ENCODE measurements around the gene ATG14.
"Not testable (repeated sequence)": the region's sequence is repeated elsewhere in the genome, so short reads cannot be mapped to it uniquely, and the experiment has no call there.

Gene ATG14

GRCh38 chr14:55347748-55348147 lies 63.9 kb downstream of the ATG14 start:
- no peak for DNase-seq

DNA sequence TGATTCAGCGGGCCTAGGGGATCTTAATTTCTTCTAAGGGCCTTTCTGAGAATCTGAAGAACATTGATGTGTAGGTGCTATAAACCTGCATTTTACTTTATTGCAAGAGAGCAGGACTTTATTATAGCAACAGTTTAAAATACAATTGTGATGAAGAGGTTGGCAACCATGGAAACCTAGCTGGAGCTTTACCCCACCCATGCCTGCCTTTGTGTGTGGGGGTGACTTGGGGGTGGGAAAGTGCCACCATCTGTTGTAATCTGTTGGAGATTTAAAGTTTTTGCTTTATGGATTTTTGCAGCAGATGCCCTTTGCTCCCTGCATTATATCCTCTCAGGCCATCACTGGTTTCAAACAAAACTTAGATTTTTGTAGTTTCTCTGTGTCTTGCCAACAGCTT lies 64.6 kb downstream of the ATG14 start:
- no peak for DNase-seq

DNA sequence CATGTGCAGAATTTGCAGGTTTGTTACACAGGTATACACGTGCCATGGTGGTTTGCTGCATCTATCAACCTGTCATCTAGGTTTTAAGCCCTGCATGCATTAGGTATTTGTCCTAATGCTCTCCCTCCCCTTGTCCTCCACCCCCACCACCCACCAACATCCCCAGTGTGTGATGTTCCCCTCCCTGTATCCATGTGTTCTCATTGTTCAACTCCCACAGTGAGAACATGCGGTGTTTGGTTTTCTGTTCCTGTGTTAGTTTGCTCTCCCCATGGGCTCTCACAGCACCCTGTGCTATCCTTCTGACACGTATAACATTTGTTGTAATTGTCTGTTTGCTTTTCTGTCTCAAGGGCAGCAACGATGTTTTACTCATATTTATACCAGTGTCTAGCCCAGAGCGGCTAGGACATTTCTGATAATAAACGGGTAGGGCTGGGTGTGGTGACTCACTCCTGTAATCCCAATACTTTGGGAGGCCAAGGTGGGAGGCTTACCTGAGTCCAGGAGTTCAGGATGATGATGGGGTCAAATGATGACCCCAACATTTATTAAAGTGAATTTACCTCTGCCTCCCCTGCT lies 67.0 kb downstream of the ATG14 start:
- DNase-seq, result not testable (repeated sequence)

- no peak for DNase-seq
Observed at GRCh38 chr14:55341781-55342180, 69.8 kb downstream of the ATG14 start.

- DNase-seq, result no peak
Observed at GRCh38 chr14:55340482-55340881, 71.1 kb downstream of the ATG14 start.

GRCh38 chr14:55339770-55340169 lies 71.9 kb downstream of the ATG14 start:
- peak; percentile 36 for DNase-seq

DNA sequence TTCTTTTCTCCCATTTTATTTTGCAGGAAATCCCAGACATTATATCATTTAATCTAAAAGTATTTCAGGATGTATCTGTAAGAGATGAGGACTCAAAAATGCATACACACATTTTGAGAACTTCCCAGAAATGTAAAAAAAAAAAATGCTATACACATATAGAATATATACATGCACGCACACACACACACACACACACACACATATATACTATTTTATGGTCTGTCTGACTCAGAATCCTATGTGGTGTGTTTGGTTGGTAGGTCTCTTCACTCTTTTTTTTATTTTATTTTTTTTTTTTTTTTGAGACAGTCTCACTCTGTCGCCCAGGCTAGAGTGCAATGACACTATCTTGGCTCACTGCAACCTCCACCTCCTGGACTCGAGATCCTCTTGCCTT lies 74.9 kb downstream of the ATG14 start:
- no peak for DNase-seq

DNA sequence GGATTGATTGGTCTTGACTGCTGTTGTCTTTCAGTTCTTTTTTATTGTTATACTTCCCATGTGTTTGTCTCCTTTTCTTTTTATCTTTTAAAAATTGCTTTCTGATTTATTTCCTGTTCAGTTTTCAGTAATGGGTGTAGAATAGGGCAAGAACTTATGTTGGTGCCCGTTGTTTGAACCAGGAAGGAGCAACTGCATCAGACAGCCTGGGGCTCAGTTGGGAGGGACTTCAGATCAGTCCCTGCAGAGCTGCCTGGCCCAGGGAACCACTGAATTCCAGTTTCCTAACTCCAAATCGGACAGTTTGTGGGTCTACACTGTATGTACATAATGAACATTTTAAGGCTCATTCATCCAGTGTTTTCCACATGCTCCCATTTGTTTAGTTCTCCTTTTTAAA lies 75.5 kb downstream of the ATG14 start:
- no peak for DNase-seq

- DNase-seq, result no peak
Observed at GRCh38 chr14:55333711-55334485, 77.7 kb downstream of the ATG14 start.

DNA sequence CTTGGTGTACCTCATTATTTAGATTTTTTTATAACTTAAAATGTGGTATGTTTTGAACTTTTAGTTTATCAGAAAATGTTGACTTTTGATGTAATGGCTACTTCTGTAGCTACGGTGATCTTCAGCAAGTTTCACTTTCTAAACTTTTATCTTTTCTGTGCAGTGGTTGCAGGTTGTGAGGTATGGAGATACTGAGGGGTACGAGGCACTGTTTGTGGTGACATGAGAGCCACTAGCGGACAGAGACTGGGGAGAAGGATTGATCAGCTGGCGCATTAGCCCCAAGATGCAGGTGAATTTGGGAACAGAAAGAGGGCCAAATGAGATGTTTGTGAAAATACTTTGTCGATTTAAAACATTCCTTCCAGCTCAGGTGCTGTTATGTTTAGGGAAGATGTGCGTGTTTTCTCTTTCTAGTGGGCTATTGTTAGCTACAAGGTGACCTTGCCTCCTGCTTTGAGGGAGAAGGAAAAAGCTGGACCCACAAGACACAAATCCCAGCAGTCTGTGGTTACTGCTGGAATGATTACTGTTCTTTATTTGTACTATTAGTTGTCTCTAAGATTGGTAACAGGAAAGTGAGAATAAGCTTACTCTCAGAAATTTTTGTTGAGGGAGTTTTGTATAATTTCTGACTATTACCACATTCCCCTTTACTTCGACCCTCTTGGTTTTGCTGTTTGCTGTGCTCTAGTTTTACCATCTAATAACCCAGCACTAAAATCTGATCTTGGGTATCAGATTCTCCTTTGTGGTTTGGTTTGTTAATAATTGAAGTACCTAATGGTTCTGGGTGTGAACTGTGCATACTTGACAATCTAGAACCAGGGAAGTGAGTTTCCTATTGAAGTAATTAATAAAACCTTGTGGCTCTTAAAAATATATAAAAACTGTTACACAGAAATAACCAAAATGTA lies 78.7 kb downstream of the ATG14 start:
- no peak for DNase-seq

GRCh38 chr14:55329999-55330710 lies 81.5 kb downstream of the ATG14 start:
- peak; percentile 77 for DNase-seq

DNA sequence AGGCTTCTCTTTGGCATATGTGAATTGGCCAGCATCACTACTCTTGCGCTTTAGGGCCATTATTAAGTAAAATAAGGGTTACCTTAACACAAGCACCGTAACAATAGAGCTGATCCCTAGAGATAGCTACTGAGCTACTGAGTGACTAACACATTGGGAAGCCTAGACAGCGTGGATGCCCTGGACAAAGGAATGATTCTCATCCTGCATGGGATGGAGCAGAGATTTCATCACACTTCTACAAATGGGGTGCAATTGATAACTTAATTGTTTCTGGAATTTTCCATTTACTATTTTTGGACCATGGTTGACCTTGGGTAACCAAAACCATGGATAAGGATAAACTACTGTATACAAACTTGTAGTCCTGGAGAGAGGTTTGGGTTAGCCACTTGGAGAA lies 83.3 kb downstream of the ATG14 start:
- DNase-seq, result no peak

- DNase-seq, result no peak
Observed at GRCh38 chr14:55327179-55327578, 84.5 kb downstream of the ATG14 start.

GRCh38 chr14:55324812-55325211 lies 86.8 kb downstream of the ATG14 start:
- DNase-seq, result no peak

GRCh38 chr14:55323910-55324309 lies 87.7 kb downstream of the ATG14 start:
- DNase-seq, result no peak

DNA sequence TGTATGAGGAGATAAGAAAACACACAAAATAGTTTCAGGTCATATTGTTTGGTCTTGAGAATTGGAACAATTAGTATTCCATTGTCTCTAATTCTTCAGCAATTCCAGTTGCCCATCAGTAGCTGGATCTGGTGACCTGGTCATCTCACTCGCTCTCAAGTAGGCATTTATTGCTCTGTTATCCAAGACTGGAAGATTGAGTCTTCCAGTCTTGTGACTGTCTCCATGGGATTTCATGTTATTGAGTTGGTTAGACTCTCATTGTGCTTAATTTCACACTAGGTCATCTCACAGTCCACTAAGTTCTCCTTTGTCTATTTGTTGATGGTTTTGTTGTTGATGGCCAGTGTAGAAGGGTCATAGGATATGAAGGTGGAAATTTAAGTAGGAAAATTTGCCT lies 92.9 kb downstream of the ATG14 start:
- no peak for DNase-seq

- no peak for DNase-seq
Observed at GRCh38 chr14:55317542-55318306, 93.9 kb downstream of the ATG14 start.

GRCh38 chr14:55316564-55316963 lies 95.1 kb downstream of the ATG14 start:
- DNase-seq, result no peak
